Measurements from ENCODE around the gene FAM184A.
A peak's percentile ranks its signal among the peaks of the same experiment; 100 is the strongest.
"Not testable (repeated sequence)": the region's sequence is repeated elsewhere in the genome, so short reads cannot be mapped to it uniquely, and the experiment has no call there.

The FAM184A gene

GRCh38 chr6:119078376-119079282 is at the start of gene FAM184A:
FAM184A (minus strand) TSS chr6:119078664; CDS start chr6:119078299, 365 bp downstream.
- DNase-seq = peak; percentile 66

GRCh38 chr6:119127627-119128026 is 49.2 kb upstream of the FAM184A start:
- no peak for DNase-seq

GRCh38 chr6:119126826-119127225 is 48.4 kb upstream of the FAM184A start:
- no peak for DNase-seq

- DNase-seq = no peak
Measured at GRCh38 chr6:119126140-119126539, 47.7 kb upstream of the FAM184A start.

GRCh38 chr6:119125576-119125975 is 47.1 kb upstream of the FAM184A start:
- DNase-seq = no peak

- no peak for DNase-seq
Measured at GRCh38 chr6:119124079-119124824, 45.8 kb upstream of the FAM184A start.

GRCh38 chr6:119122336-119122735 is 43.9 kb upstream of the FAM184A start:
- no peak for DNase-seq

GRCh38 chr6:119121367-119121766 is 42.9 kb upstream of the FAM184A start:
- no peak for DNase-seq

- no peak for DNase-seq
Measured at GRCh38 chr6:119119989-119120388, 41.5 kb upstream of the FAM184A start.

GRCh38 chr6:119119062-119119461 is 40.6 kb upstream of the FAM184A start:
- DNase-seq = not testable (repeated sequence)

- no peak for DNase-seq
Measured at GRCh38 chr6:119116712-119117281, 38.3 kb upstream of the FAM184A start.

GRCh38 chr6:119113961-119114360 is 35.5 kb upstream of the FAM184A start:
- DNase-seq = no peak

- DNase-seq = no peak
Measured at GRCh38 chr6:119112812-119113530, 34.5 kb upstream of the FAM184A start.

GRCh38 chr6:119110601-119111548 is 32.4 kb upstream of the FAM184A start:
- DNase-seq = no peak

GRCh38 chr6:119109654-119110325 is 31.3 kb upstream of the FAM184A start:
- no peak for DNase-seq

- DNase-seq = no peak
Measured at GRCh38 chr6:119108076-119108475, 29.6 kb upstream of the FAM184A start.

- DNase-seq = no peak
Measured at GRCh38 chr6:119105282-119105681, 26.8 kb upstream of the FAM184A start.

GRCh38 chr6:119102901-119103300 is 24.4 kb upstream of the FAM184A start:
- DNase-seq = no peak

GRCh38 chr6:119100115-119100514 is 21.7 kb upstream of the FAM184A start:
- no peak for DNase-seq

GRCh38 chr6:119097815-119098361 is 19.4 kb upstream of the FAM184A start:
- not testable (repeated sequence) for DNase-seq

Measured in activated effector memory CD4-positive, alpha-beta T cell treated with Interleukin-2 at 50 U/mL for 16 hours (primary cell).